Stomach (tissue), 9 donors: ENCODE measurements around the gene SIX2. TPM values are rescaled to one million over a fixed set of nuclear protein-coding genes. Genes with fewer than 3 reads are reported as not detected.

Experiments
- DNase-seq, 2 donors: peaks; one replicate each; pipeline versions ENCODE4 v3.0.0 to v3.0.0-alpha.2; 2013 to 2019
- H3K27ac ChIP-seq, 5 donors: fragments of 200-600 bp in 4 of 5; sonication (generic) in 4 of 5; one replicate each; pipeline ENCODE4 v1.5.1; 2013 to 2019; ENCODE audit warnings: mild to moderate bottlenecking in 1 of 5, moderate library complexity in 1 of 5
- H3K27me3 ChIP-seq, 3 donors: fragments of 200-600 bp; sonication (generic); one replicate each; pipeline ENCODE4 v1.5.1; 2017 to 2019; ENCODE audit warnings: mixed run types in 1 of 3
- H3K36me3 ChIP-seq, 4 donors: fragments of 200-600 bp; sonication (generic); 1 replicate in 3 of 4; 2 replicates in 1 of 4; pipeline ENCODE4 v1.5.1; 2016 to 2019
- H3K4me1 ChIP-seq, 4 donors: fragments of 200-600 bp; sonication (generic); one replicate each; pipeline ENCODE4 v1.5.1; 2016 to 2019
- H3K4me3 ChIP-seq, 4 donors: fragments of 200-600 bp; sonication (generic) in 3 of 4; one replicate each; pipeline ENCODE4 v1.5.1; 2016 to 2019; ENCODE audit warnings: mild to moderate bottlenecking in 1 of 4
- H3K9me3 ChIP-seq, 4 donors: fragments of 200-600 bp; sonication (generic); one replicate each; pipeline ENCODE4 v1.5.1; 2016 to 2019
- CTCF ChIP-seq, 7 experiments: fragments of 450-650 bp in 4 of 7; fragments of 200-600 bp in 3 of 7; sonication (generic) in 3 of 7; IDR thresholded peaks; one replicate each; pipeline ENCODE4 v1.5.1; 2016 to 2019; ENCODE audit warnings: antibody characterized with exemption in 7 of 7, control low read depth in 2 of 7, mild to moderate bottlenecking in 1 of 7
- EP300 ChIP-seq: sonication (generic); formaldehyde crosslinking; IDR thresholded peaks from one replicate; pipeline ENCODE4 v1.6.1; 2017; ENCODE audit warnings: antibody characterized with exemption
- POLR2A ChIP-seq, 4 donors: fragments of 450-650 bp; IDR thresholded peaks; one replicate each; pipeline ENCODE4 v1.6.1; 2016; ENCODE audit warnings: antibody characterized with exemption in 4 of 4, control low read depth in 2 of 4, mild to moderate bottlenecking in 1 of 4, moderate library complexity in 1 of 4
- POLR2AphosphoS5 ChIP-seq, 3 donors: sonication (generic); formaldehyde crosslinking; IDR thresholded peaks; one replicate each; pipeline ENCODE4 v1.6.1; 2016; ENCODE audit warnings: antibody characterized with exemption in 3 of 3
- WGBS, 5 donors: extraction: QIAGEN DNeasy Blood & Tissue Kit in 3 of 5; methylation state at CpG; one replicate each; pipeline versions ENCODE4 v1.1.5 to v1.1.7; 2013 to 2018; 5-methylcytosine and 5-hydroxymethylcytosine counted together
- intact Hi-C: fragments of 100-400 bp; cut with DNase I; formaldehyde crosslinking; loops from one replicate; pipeline ENCODE4 v1.15.1; 2023; ENCODE audit warnings: low total_unique reads
- polyA plus RNA-seq, 3 donors: library from polyadenylated mRNA; stranded (reverse); fragments of 200-250 nt; gene quantifications; one replicate each; pipeline ENCODE4 v1.2.3, GENCODE V29; 2013
- total RNA-seq, 5 donors: library from RNA; depleted of rRNA; stranded (reverse); fragments of >200 nt; gene quantifications; one replicate each; pipeline versions ENCODE4 v1.1.0 to v1.2.3, GENCODE V29; 2014 to 2016
- donor health status: healthy with polysubstance abuse.
- donor health status: Bipolar disorder and iron deficiency.
- donor health status: healthy.

The SIX2 gene
- total and polyA plus RNA-seq, 8 donors = 0.20 to 17.9 (median 6.2) TPM; not detected in 1

- Histone ChIP-seq H3K36me3 (peaks cover 0 to 11% (median 0%) of the 10 kb centered on the region in 4 donors), H3K27ac (peak overlapping the region in 4 of 5 donors; percentile 28 to 87 (median 58)), H3K9me3 (no peaks in the 10 kb centered on the region), H3K27me3 (peaks cover 0 to 100% (median 100%) of the 10 kb centered on the region in 3 donors), H3K4me3 (peak overlapping the region; percentile 52 to 63 (median 58)), H3K4me1 (peaks cover 34 to 76% (median 60%) of the 10 kb centered on the region in 4 donors)
- DNase-seq = peak; percentile 36 to 66
- 8 to 25% (median 13%) methylated on average over 13 to 75 of the region's 75 CpGs for WGBS, 5 donors
- intact Hi-C loops = no loop called here
- TF ChIP-seq POLR2AphosphoS5 (IDR thresholded peaks at IDR 0.05) (no peak), CTCF (IDR thresholded peaks at IDR 0.05) (no peak), EP300 (no peak), POLR2A (IDR thresholded peaks at IDR 0.05) (no peak)
Observed at GRCh38 chr2:45008296-45009129, 739 bp downstream of the SIX2 start.

GRCh38 chr2:45007961-45008295, 1.3 kb downstream of the SIX2 start:
- Histone ChIP-seq H3K4me3 (peak overlapping the region; percentile 52 to 63 (median 58)), H3K9me3 (no peaks in the 10 kb centered on the region), H3K27ac (peak overlapping the region in 1 of 5 donors; percentile 87), H3K36me3 (peaks cover 0 to 11% (median 0%) of the 10 kb centered on the region in 4 donors), H3K27me3 (peaks cover 0 to 100% (median 100%) of the 10 kb centered on the region in 3 donors), H3K4me1 (peaks cover 28 to 70% (median 54%) of the 10 kb centered on the region in 4 donors)
- no peak for TF ChIP-seq POLR2AphosphoS5 (IDR thresholded peaks at IDR 0.05)
- no peak for TF ChIP-seq EP300
- no peak for TF ChIP-seq CTCF (IDR thresholded peaks at IDR 0.05)
- no peak for TF ChIP-seq POLR2A (IDR thresholded peaks at IDR 0.05)
- 60 to 80% (median 62%) methylated on average over 6 of the region's 6 CpGs for WGBS, 5 donors
- intact Hi-C loops = no loop called here
- no peak for DNase-seq

- WGBS, 5 donors = 78 to 92% (median 85%) methylated on average over 5 to 7 of the region's 7 CpGs
- intact Hi-C loops = no loop called here
- no peak for DNase-seq
- H3K4me3 ChIP-seq = peak overlapping the region in 2 of 4 donors; percentile 58 to 63
- peaks cover 27 to 63% (median 53%) of the 10 kb centered on the region in 4 donors for H3K4me1 ChIP-seq
- peaks cover 0 to 11% (median 0%) of the 10 kb centered on the region in 4 donors for H3K36me3 ChIP-seq
- TF ChIP-seq CTCF (IDR thresholded peaks at IDR 0.05) (no peak), EP300 (no peak), POLR2A (IDR thresholded peaks at IDR 0.05) (no peak), POLR2AphosphoS5 (IDR thresholded peaks at IDR 0.05) (no peak)
- no peaks in the 10 kb centered on the region for H3K9me3 ChIP-seq
- peak overlapping the region in 1 of 5 donors; percentile 87 for H3K27ac ChIP-seq
- H3K27me3 ChIP-seq = peaks cover 0 to 100% (median 100%) of the 10 kb centered on the region in 3 donors
Observed at GRCh38 chr2:45006942-45007287, 2.3 kb downstream of the SIX2 start.

GRCh38 chr2:45006041-45006941, 3.0 kb downstream of the SIX2 start:
- Histone ChIP-seq H3K27me3 (peaks cover 0 to 100% (median 100%) of the 10 kb centered on the region in 3 donors), H3K4me1 (peaks cover 27 to 65% (median 57%) of the 10 kb centered on the region in 4 donors), H3K9me3 (no peaks in the 10 kb centered on the region), H3K27ac (peak overlapping the region in 1 of 5 donors; percentile 87), H3K4me3 (peak overlapping the region in 2 of 4 donors; percentile 58 to 63), H3K36me3 (peaks cover 0 to 11% (median 0%) of the 10 kb centered on the region in 4 donors)
- WGBS, 5 donors = 47 to 64% (median 51%) methylated on average over 24 to 37 of the region's 37 CpGs
- peak in 1 of 2 donors; percentile 12 for DNase-seq
- intact Hi-C loops = no loop called here
- TF ChIP-seq POLR2A (IDR thresholded peaks at IDR 0.05) (no peak), EP300 (no peak), POLR2AphosphoS5 (IDR thresholded peaks at IDR 0.05) (no peak), CTCF (IDR thresholded peaks at IDR 0.05) (no peak)
